Esophagus muscularis mucosa (tissue), 4 donors: Measurements from ENCODE around the gene FAM168B. TPM values are rescaled to one million over a fixed set of nuclear protein-coding genes. Genes with fewer than 3 reads are reported as not detected.

Experiments
- DNase-seq: peaks from one replicate; pipeline ENCODE4 v3.0.0-alpha.2; 2017; ENCODE audit errors: extremely low spot score
- H3K27ac ChIP-seq, 4 donors: fragments of 200-600 bp; sonication (generic); replicated peaks in 1 of 4; 1 replicate in 3 of 4; 2 replicates in 1 of 4; pipeline ENCODE4 v1.5.1; 2016 to 2019; ENCODE audit warnings: mild to moderate bottlenecking in 1 of 4
- H3K27me3 ChIP-seq, 4 donors: fragments of 200-600 bp; sonication (generic); one replicate each; pipeline versions ENCODE4 v1.5.1 to v1.6.0; 2016 to 2019
- H3K36me3 ChIP-seq, 4 donors: fragments of 200-600 bp; sonication (generic); one replicate each; pipeline ENCODE4 v1.5.1; 2016 to 2019
- H3K4me1 ChIP-seq, 4 donors: fragments of 200-600 bp; sonication (generic); one replicate each; pipeline ENCODE4 v1.5.1; 2016 to 2019
- H3K4me3 ChIP-seq, 4 donors: fragments of 200-600 bp; sonication (generic); 1 replicate in 2 of 4; 2 replicates in 2 of 4; pipeline ENCODE4 v1.5.1; 2016 to 2019; ENCODE audit warnings: mild to moderate bottlenecking in 4 of 4, moderate library complexity in 1 of 4
- H3K9me3 ChIP-seq, 4 donors: fragments of 200-600 bp; sonication (generic); 1 replicate in 3 of 4; 2 replicates in 1 of 4; pipeline ENCODE4 v1.5.1; 2016 to 2019
- EP300 ChIP-seq: sonication (generic); formaldehyde crosslinking; IDR thresholded peaks from one replicate; pipeline ENCODE4 v1.6.1; 2017; ENCODE audit warnings: antibody characterized with exemption
- POLR2A ChIP-seq: fragments of 450-650 bp; IDR thresholded peaks from one replicate; pipeline ENCODE4 v1.6.1; 2017; ENCODE audit warnings: antibody characterized with exemption, moderate library complexity, mild to moderate bottlenecking, low read depth
- POLR2AphosphoS5 ChIP-seq, 2 donors: sonication (generic); formaldehyde crosslinking; IDR thresholded peaks; one replicate each; pipeline ENCODE4 v1.6.1; 2017; ENCODE audit warnings: antibody characterized with exemption in 2 of 2
- WGBS: methylation state at CpG from one replicate; pipeline ENCODE4 v1.1.5; 2018; 5-methylcytosine and 5-hydroxymethylcytosine counted together
- intact Hi-C: fragments of 100-400 bp; cut with DNase I; formaldehyde crosslinking; loops from one replicate; pipeline ENCODE4 v1.15.1; 2023
- total RNA-seq, 4 donors: library from RNA; depleted of rRNA; stranded (reverse); fragments of >200 nt; gene quantifications; one replicate each; pipeline versions ENCODE4 v1.1.0 to v1.2.1, GENCODE V29; 2016
- TF ChIP-seq, protein P1 (sequence below), 3 experiments: fragments of 200-600 bp in 2 of 3; fragments of 450-650 bp in 1 of 3; sonication (generic) in 2 of 3; IDR thresholded peaks; one replicate each; pipeline ENCODE4 v1.5.1; 2017 to 2019; ENCODE audit warnings: antibody characterized with exemption in 3 of 3, mild to moderate bottlenecking in 2 of 3, moderate library complexity in 1 of 3

The FAM168B gene
- total RNA-seq, 4 donors from 2014 or later = 155 to 193 (median 182) TPM

DNA sequence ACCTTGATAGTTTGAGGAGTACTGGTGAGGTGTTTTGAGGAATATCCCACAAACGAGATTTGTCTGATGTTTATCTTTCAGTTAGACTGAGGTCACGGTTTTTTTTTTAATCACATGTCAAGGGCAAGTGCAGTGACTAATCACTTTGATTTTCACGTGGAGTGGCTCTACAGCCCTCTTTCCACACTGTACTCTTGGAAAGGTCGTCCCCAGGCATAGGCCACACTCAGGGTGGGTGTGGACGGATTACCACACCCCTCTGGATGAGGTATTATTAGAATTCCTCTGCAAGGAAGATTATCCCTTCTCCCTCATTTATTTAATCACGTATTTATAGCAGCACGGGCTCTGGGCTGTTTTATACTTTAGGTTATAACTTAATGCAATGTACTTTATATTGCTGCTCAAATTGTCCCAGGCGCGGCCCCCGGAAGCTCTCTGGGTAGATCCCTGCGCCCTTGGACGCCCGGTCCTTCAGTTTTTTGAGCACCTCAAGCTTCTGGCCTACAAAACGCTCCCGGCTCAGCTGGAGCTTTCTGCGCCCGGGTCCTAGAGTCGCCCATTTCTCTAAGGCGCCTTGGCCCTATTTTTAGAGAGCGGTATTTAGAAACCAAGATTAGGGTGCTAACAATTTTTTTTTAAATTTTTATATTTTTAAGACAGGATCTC lies 11.4 kb upstream of the FAM168B start:
- H3K4me1 ChIP-seq = peaks cover 20 to 39% (median 32%) of the 10 kb centered on the region in 4 donors
- no peaks in the 10 kb centered on the region for H3K36me3 ChIP-seq
- H3K4me3 ChIP-seq = peak overlapping the region; percentile 85 to 98 (median 92)
- 0% methylated on average over 20 of the region's 20 CpGs for WGBS
- peak; percentile 38 to 60 for TF ChIP-seq POLR2AphosphoS5 (IDR thresholded peaks at IDR 0.05)
- TF ChIP-seq POLR2A = no peak
- H3K27me3 ChIP-seq = no peaks in the 10 kb centered on the region
- H3K9me3 ChIP-seq = no peaks in the 10 kb centered on the region
- DNase-seq = no peak
- peak overlapping the region; percentile 82 to 95 (median 93) for H3K27ac ChIP-seq
- intact Hi-C loops = no loop called here

GRCh38 chr2:131103165-131103564 lies 9.9 kb upstream of the FAM168B start:
- no peak overlapping the region for H3K4me3 ChIP-seq
- peak overlapping the region in 1 of 4 donors; percentile 92 for H3K27ac ChIP-seq
- intact Hi-C loops = no loop called here
- H3K27me3 ChIP-seq = no peaks in the 10 kb centered on the region
- TF ChIP-seq, protein P1, sequence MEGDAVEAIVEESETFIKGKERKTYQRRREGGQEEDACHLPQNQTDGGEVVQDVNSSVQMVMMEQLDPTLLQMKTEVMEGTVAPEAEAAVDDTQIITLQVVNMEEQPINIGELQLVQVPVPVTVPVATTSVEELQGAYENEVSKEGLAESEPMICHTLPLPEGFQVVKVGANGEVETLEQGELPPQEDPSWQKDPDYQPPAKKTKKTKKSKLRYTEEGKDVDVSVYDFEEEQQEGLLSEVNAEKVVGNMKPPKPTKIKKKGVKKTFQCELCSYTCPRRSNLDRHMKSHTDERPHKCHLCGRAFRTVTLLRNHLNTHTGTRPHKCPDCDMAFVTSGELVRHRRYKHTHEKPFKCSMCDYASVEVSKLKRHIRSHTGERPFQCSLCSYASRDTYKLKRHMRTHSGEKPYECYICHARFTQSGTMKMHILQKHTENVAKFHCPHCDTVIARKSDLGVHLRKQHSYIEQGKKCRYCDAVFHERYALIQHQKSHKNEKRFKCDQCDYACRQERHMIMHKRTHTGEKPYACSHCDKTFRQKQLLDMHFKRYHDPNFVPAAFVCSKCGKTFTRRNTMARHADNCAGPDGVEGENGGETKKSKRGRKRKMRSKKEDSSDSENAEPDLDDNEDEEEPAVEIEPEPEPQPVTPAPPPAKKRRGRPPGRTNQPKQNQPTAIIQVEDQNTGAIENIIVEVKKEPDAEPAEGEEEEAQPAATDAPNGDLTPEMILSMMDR (IDR thresholded peaks at IDR 0.05) = no peak
- TF ChIP-seq POLR2A (no peak), EP300 (no peak), POLR2AphosphoS5 (IDR thresholded peaks at IDR 0.05) (no peak)
- no peak for DNase-seq
- no peaks in the 10 kb centered on the region for H3K36me3 ChIP-seq
- H3K9me3 ChIP-seq = no peaks in the 10 kb centered on the region
- WGBS = 81% methylated on average over 2 of the region's 2 CpGs
- H3K4me1 ChIP-seq = peaks cover 20 to 37% (median 32%) of the 10 kb centered on the region in 4 donors

- Histone ChIP-seq H3K4me3 (peak overlapping the region in 2 of 4 donors; percentile 77 to 95), H3K36me3 (peaks cover 0 to 10% (median 5%) of the 10 kb centered on the region in 4 donors), H3K27me3 (no peaks in the 10 kb centered on the region), H3K27ac (no peak overlapping the region), H3K4me1 (peaks cover 18 to 29% (median 24%) of the 10 kb centered on the region in 4 donors), H3K9me3 (peaks cover 0 to 4% (median 0%) of the 10 kb centered on the region in 4 donors)
- no peak for DNase-seq
- 78% methylated on average over 22 of the region's 22 CpGs for WGBS
- intact Hi-C loops = no loop called here
- TF ChIP-seq POLR2AphosphoS5 (IDR thresholded peaks at IDR 0.05) (no peak), EP300 (no peak), POLR2A (no peak)
- TF ChIP-seq, protein P1 (IDR thresholded peaks at IDR 0.05) = no peak
Measured at GRCh38 chr2:131094463-131095281, 1.4 kb upstream of the FAM168B start.

GRCh38 chr2:131093696-131094462 lies 619 bp upstream of the FAM168B start:
- intact Hi-C loops = no loop called here

More at GRCh38 chr2:131093696-131094462, 619 bp upstream of the FAM168B start:
- WGBS = 9% methylated on average over 35 of the region's 37 CpGs
- no peak for DNase-seq
- Histone ChIP-seq H3K27me3 (no peaks in the 10 kb centered on the region), H3K36me3 (peaks cover 0 to 17% (median 10%) of the 10 kb centered on the region in 4 donors), H3K4me1 (peaks cover 18 to 32% (median 24%) of the 10 kb centered on the region in 4 donors), H3K4me3 (peak overlapping the region; percentile 77 to 95 (median 80)), H3K9me3 (peaks cover 0 to 4% (median 0%) of the 10 kb centered on the region in 4 donors), H3K27ac (peak overlapping the region; percentile 95 to 98 (median 96))
- TF ChIP-seq EP300 (no peak), POLR2A (no peak), POLR2AphosphoS5 (IDR thresholded peaks at IDR 0.05) (no peak)
- TF ChIP-seq, protein P1 (IDR thresholded peaks at IDR 0.05) = no peak
